Activated T-cell treated with anti-CD3 and anti-CD28 coated beads, Interleukin-2, amount 50 U/mL, for 48 hours (primary cell): ENCODE measurements around the gene JAZF1.
"Not testable (repeated sequence)": the region's sequence is repeated elsewhere in the genome, so short reads cannot be mapped to it uniquely, and the experiment has no call there.

Experiments used
- DNase-seq, 2 experiments: peaks; one replicate each; pipeline ENCODE4 v3.0.0-alpha.2; 2020

The JAZF1 gene

DNA sequence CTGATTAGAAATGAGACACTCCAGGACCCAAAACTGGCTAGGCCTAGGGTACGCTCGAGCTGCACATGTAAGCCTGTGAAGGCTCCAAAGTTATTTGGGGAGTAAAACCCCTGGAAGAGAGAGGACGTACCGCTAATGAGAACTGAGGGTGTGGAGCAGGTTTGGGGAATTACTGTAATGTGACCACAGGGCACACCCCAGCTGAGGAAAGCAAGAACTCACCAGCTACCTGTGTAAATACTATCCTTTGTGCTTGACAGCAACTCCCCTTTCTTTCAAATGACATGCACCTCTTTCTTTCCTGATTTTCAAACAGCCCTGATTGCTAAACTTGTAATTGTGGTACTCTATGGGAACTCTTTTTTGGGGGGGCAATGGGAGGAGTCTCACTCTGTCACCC, 147.2 kb downstream of the JAZF1 start:
- DNase-seq: no peak

DNA sequence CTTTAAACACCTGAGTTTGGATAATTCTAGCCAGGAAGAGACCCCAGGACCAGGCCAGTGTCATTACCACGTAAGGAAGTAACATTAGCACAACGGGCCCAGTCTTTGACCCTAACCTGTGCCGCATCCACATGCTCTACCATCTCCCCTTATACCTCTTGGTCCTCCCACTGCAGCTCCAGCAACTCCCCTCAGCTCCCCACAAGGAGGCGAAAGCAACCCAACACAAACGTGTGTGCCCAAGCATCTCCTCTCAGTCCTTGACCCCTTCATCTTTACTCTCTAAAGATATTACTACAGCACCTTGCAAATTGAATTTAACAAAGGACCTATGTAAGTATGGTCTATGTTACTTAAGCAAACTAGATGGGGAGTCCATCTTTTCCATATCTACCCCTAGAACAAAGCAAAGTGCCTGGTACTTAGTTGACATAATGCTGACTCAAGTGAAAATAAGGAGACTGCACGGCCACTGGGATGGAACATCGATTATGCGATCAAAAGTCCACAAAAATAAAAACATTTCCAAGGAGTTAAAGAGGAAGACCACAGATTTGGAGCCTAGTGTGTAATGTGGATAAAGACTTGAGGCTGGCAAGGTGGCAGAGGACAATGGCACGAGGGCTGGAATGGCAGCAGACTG, 147.7 kb downstream of the JAZF1 start:
- DNase-seq: no peak

DNA sequence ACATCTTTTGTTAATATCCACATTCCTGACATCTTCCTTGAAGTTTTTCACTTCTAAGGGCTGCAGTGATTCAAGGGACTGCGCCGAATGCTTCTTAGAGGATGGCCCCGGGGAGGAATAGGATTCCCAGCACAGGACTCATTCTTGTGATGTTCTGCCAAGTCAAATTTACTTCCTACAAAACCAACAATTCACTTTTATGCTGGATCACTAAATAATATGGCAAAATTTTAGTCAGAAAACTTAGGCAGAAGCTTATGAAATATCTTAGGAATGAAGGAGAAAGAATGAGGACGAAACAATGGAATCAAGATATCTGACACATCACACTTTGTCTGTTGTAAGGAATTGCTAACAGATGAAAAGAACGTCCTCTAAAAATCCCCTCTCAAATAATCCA, 151.5 kb downstream of the JAZF1 start:
- DNase-seq: no peak

DNA sequence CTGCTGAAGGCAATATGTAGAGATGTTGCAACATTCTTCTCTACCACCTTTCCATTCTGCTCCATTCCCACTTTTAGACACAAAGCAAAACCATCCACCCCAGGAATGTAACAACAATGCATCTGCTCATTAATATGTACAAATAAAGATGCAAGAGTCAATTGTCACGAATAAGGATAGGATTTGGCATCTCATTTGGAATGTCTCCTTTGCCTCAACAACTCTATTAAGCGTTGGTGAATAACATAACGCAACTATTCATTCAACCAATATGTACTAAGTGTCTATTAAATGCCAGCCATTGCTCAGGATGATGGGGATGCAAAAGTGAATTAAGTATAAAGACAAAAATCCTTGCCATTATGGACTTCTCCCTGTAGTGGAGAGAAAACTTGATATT, 152.1 kb downstream of the JAZF1 start:
- DNase-seq: no peak

DNA sequence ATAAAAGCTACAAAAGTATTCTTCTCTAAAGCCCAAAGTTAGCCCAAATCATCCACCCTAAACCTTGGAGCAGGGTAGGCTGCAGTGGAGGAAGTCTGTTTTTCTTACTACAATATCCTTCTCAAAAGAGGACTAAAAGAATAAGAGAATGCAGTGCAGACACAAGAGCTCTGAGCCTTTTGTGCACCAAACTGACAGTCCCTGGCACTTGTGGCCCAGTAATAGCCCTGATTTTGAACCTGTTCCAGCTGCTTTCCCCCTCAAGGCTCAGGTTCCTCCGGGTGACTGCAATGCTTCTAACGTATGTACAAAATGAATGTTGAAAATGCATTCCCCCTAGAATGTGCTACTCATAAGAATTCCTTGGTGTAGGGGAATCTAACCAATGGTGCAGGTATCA, 154.4 kb downstream of the JAZF1 start:
- DNase-seq: no peak

DNA sequence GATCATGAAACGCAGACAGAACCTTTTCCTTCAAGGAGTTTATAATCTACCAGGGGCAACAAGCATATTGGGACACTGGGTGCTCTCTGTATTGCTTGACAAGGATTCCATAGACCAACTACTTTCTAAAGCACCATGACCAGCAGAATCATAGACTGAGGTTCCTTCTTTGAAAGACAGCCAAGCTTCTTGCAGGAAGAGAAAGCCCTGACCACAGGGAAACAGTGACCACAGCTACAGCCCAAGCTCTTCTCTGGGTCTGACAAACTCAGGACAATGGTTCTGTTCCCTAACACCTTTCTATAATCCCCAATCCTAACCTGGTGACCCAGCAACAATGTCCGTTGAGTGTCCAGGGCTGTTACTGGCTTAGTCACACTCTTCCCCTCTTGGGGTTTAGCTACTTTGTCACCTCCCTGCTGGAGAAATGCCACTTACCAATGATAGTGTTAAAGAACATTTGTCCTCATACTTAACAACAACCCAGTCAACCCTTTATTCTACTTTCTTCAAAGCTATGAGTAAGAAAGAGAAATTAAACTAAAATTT, 155.7 kb downstream of the JAZF1 start:
- no peak for DNase-seq

DNA sequence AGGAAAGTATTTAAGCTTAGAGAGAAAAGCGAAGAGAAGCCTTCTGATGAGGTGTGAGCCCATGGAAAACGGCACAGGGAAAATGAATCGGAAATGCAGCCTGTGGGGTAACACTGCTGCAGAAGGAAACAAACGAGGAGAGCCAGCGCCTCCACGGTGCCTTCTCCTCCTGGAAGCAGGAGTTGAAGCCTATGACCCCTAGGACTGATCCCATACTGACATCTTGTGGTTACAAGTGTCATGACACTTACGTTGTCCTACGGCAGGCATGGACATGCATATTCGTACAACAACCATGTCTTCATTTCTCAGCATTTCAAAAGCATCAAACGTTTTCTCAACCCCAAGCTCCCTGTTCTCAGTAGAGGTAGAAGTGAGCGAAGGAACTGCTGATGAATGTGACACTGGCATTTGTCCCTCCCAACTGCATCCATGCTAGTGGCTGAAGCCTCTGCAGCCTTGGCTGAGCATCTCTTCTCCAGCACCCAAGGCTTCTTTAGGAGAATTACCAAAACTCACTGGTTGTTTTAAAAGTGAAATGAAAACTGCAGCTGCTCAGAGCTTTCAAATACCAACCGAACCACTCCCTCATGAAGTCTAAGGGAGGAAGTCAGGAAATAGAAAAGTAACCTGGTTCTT, 160.2 kb downstream of the JAZF1 start:
- peak; percentile 36 to 53 for DNase-seq

DNA sequence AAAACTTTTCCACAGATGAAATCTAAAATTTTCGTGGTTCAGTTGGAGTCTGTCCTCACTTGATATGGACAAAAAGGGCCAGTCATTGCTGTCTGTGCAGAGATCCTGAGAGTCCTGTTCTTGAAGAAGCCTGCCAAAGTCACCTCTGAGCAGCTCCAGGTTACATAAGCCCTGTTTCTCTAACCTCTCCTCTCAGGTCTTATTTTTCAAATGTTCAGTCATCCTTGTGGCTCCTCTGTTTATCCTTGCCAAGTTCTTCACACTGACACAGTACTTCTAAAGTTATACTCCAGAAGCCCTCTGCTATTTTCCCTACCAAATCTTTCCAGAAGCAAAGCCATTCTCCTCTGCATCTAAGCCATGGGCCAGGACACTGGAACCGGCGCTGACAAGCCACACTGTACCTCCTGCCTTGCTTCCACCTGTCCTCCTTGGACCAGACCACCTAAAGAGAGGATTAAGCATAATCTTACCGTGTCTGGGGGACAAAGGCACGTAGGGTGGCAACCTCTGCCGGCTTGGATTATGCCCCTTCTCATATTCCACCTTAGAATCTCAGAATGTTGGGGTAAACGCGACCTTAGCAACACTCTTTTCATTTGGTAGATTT, 161.6 kb downstream of the JAZF1 start:
- DNase-seq: no peak

DNA sequence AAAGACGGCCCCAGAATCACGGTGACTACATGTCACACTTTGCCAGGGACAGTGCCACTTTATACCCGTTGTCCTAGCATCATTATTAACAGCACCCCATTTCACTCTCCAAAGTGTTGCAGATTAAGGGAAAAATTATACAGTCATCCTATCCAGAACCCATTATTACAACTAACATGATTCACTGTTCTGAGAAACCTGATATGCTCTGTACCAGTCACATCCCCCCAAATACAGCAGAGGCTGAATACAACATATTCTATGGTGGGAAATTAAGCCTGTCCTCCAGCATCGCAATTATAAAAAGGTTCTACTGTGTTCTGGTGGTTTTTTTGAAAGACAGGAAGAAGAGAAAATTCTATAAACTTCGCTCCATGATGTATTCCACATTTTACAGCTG, 162.1 kb downstream of the JAZF1 start:
- DNase-seq: no peak

DNA sequence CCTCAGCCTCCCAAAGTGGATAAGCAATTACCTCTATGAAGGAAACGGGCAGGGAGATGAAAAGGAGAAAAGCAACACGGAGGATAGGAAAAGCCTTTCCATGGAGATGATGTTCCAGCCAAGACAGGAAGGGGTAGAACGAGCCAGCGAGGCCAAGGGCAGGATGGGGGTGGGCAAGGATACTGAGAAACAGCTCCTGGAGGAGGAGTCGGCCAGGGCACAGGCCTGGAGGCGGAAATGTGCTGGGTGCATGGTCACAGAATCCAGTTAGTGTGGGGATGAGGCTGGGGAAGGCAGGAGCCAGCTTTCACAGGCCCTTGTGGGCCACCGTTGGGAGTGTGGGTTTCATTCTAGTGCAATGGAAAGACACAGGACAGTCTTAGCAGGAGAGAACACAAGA, 162.6 kb downstream of the JAZF1 start:
- no peak for DNase-seq

DNA sequence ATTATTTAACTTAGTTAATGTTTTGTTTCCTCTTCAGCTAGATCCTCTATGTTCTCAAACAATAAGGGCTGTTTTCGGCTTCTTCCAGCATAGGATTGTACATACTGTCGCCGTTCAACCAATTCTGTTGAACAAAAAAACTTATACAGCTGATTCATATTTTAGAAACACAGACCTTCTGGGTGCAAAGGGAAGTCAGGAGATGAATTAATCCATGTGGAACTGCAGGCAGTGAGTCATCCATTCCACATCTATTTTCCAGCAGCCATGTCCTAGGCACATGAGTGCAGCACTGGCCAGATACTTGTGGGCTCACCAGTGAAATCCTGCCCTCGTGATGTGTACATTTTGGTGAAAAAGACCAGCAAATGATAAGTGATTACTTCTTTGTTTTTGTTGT, 163.2 kb downstream of the JAZF1 start:
- no peak for DNase-seq

DNA sequence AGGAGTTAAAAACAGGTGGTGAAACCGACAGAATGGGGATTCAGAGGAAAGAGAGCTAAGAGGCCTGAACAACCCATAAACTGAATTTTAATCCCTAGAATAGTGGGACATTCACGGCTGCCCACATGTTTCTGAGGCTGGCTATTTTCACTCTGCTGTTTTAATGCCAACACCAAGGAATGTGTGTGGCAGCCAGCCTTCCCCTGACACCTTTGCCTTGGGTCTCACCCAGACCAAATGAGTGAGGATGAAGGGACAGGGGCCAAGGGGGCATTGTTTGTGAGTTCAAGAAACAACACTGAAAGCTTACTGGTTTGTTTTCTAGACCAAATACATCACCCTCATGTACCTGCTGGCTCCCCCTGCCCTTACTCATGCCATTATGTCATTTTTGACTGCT, 164.3 kb downstream of the JAZF1 start:
- DNase-seq: no peak

DNA sequence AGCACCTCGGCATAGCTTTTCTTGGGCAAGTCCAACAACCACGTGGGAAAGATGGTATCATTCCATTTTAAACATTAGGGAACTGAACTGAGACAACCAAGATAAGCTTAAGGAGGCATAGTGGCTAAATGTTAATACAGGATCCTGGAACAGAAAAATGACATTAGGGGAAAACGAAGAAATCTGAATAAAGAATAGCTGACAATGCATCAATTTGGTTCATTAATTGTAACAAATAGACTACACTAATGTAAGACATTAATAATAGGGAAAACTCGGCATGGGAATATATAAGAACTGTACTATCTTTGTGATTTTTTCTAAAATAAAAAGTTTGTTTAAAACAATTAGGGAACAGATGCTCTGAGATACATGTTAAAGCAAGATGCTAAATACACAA, 165.4 kb downstream of the JAZF1 start:
- no peak for DNase-seq

DNA sequence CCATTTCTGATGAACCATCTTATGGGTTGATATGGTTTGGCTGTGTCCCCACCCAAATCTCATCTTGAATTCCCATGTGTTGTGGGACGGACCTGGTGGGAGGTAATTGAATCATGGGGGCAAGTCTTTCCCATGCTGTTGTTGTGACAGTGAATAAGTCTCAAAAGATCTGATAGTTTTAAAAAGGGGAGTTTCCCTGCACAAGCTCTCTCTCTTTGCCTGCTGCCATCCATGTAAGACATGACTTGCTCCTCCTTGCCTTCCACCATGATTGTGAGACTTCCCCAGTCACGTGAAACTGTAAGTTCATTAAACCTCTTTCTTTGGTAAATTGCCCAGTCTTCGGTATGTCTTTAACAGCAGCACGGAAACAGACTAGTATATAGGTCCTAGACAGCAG, 166.3 kb downstream of the JAZF1 start:
- not testable (repeated sequence) for DNase-seq

DNA sequence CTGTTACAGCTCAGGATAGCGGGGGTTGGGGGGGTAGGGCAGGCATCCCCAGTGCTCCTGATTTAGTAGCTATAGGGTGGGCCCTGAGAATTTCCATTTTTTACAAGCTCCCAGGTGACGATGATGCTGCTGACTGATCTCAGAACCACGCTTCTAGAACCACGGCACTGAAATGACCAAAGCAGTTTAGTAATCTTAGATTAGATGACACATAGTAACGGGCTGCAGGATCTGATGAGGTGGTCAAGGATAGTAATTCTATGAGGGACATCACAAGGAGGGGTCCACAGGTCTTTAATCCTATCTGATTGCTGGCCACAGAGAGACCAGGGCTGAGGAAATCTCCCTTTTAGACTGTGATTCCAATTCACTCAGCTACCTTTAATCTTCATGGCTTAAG, 167.2 kb downstream of the JAZF1 start:
- no peak for DNase-seq

DNA sequence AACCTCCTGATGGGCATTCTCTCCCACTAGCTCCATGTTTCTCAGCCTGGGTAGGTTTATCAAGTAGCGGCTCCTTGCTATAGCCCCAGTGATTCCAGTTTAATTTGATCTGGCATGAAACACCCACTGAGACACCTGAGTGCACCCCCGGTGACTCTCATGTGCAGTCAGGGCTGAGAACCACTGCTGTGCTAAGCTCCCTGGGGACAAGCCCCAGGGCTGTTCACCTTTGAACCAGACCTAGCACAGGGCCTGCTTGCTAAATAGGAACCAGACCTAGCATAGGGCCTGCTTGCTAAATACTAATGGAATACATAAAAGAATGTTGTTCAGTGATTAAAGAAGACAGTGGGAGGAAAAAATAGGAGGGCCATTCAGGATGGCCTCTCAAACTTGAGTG, 167.6 kb downstream of the JAZF1 start:
- DNase-seq: no peak

DNA sequence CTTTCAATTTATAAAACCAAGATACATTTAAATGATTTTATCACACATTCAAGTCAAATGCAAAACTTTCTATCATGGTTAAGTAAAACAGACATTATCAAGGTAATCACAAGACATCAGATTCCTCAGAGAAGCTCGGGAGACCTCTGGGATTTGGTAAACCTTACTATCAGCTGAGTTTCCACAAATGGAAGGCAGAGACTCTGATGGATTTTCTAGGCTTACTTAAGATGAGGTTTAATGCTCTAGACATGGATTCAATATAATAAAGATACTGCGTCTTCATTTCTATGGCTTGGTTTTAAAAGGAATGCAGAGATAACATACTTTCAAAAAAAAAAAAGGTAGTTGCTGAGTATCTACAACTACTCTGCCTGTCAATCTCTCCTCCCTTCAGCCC, 171.7 kb downstream of the JAZF1 start:
- DNase-seq: no peak

DNA sequence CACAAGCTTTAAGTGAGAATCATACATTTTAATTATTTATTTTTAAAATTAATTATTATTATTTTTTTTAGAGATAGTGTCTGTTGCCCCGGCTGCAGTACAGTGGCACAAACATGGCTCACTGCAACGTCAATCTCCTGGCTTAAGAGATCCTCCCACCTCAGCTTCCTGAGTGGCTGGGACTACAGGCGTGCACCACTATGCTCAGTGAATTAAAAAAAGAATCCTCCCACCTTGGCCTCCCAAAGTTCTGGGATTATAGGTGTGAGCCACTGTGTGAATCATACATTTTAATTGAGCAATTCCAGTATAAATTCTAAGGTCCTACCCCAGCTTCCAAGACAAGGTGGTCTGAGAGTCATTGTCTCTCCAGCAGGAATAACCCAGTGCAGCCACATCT, 172.4 kb downstream of the JAZF1 start:
- no peak for DNase-seq

DNA sequence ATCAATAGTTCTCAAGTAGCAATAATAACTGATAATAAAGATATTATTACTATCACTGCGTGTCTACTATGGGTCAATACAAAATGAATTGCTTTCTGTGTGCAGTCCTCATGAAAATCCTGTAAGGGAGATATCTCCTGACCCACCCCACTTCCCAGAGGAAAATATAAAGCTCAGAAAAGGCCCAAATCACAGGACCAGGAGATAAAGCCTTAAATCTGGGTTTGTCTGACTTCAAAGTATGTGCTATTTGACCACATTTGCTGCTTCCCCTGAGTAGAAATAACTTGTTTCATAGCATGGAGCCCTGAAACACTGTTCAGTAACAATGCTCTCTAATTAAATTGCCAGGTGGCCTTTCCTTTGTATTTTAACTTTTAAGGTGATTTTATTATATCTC, 174.1 kb downstream of the JAZF1 start:
- no peak for DNase-seq

DNA sequence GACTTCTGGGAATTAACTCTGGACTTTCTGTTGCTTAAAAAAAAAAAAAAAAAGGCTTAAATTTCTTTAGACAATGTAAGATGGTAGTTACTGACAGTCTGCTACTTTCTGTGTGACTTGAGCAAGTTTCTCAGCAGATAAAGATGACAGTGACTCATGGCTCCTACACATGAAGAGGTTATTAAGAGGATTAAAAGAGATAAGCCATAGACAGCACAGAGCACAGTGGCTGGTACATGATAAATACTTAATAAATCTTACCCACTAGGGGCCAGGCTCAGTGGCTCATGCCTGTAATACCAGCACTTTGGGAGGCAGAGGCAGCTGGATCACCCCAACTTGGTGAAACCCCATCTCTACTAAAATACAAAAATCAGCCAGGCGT, 174.8 kb downstream of the JAZF1 start:
- no peak for DNase-seq

DNA sequence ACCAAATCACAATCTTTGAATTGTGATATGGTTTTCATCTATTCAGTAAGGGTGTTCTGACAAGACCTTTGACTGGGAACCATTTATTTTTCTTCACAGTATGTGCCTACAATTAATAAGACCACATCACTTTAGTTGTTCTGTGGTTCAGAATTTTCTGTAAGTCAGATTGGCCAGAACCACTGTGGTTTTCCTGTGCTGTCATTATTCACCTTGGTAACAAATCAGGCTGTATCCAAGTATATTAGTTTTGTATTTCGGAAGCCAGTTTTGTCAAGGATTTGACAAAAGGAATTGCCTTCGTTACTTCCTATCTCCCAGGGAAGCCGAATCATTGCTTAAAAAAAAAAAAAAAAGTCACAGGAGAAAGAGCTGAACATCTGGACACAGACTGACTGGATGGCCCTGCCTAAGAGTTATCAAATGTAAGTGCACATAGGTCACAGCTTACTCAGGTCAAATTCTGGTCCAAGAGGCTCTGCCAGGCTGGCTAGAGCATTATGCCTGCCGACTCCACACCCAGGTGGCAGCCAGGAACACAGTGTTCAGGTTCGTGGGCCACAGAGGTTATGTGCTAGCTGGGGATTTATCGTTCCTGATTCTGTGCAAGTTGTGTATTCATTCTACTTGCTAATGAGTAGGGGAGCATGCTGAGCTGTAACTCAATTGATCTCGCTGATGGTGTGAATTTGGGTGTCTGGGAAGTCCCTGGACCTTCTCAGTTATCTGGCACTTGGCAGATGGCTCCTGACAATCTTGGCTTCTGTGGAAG, 175.3 kb downstream of the JAZF1 start:
- no peak for DNase-seq

DNA sequence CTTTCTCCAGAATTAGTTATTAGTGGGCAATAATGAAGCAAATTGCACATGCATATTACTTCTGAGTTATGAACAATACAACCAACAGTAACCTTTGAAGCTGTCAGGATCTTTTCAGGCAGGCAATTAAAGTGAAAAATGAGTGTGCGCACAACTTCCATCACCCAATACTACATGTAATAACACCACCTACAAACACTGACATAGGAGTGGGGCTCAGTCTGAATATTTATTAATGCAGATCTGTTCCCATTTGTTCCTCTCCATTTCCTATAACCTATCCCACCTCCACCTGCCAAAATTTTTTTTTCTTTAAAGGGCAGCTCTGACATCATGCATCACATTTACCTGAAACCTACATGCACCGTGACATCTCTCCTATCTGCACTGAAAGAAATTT, 177.2 kb downstream of the JAZF1 start:
- no peak for DNase-seq

DNA sequence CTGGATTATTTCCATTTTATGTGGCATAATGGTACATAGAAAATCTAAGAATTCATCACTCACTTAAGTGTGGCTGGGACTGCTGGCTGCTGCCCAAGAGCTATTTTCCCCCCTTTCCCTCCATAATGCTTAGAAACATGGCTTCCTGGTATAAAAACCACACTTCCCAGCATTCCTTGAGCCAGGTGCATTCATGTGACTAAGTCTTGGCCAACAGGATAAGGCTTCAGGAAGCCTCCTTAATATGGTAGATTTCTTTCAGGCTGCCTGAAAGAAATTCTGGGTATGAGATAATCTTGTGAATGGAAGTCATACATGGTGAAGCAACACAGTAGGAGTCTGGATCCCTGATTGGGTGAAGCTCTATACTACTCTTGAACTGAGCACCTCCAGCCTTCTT, 178.0 kb downstream of the JAZF1 start:
- no peak for DNase-seq

DNA sequence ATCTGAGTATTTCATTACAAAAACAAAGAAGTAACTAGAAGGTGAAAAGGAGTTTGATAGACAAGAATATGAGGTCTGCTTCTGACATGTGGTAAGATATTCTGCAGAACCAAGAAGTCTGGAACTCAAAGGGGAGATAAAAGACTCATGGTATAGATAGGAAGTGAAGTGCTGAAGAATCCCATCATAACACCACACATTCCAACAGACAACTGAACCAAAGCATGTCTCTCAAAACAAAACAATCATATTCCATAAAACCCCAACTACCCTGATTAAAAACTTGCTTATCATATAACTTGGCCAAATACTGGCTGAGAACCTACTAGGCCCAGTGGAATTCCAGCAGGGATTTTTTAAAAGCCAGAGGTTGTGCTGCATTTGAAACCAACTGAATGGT, 178.7 kb downstream of the JAZF1 start:
- no peak for DNase-seq
